GM21526 (cell line): ENCODE results near the gene SH3D19.

Experiments
- ATAC-seq: cut with Tn5 transposase; IDR thresholded peaks from one replicate; pipeline ENCODE4 v1.9.1; 2021; ENCODE audit warnings: moderate library complexity; ENCODE audit not compliant: unreplicated experiment, low FRiP score

Gene SH3D19

GRCh38 chr4:151202851-151203455, 122.5 kb downstream of the SH3D19 start:
- no peak for ATAC-seq

- no peak for ATAC-seq
Measured at GRCh38 chr4:151202381-151202780, 123.0 kb downstream of the SH3D19 start.

- no peak for ATAC-seq
Measured at GRCh38 chr4:151199319-151200190, 125.8 kb downstream of the SH3D19 start.

- no peak for ATAC-seq
Measured at GRCh38 chr4:151198748-151199147, 126.7 kb downstream of the SH3D19 start.

GRCh38 chr4:151197247-151197646, 128.2 kb downstream of the SH3D19 start:
- no peak for ATAC-seq

GRCh38 chr4:151195801-151196200, 129.6 kb downstream of the SH3D19 start:
- ATAC-seq = no peak

- ATAC-seq = no peak
Measured at GRCh38 chr4:151193414-151193813, 132.0 kb downstream of the SH3D19 start.

GRCh38 chr4:151192556-151193235, 132.7 kb downstream of the SH3D19 start:
- ATAC-seq = no peak

GRCh38 chr4:151184523-151185458, 140.6 kb downstream of the SH3D19 start:
- ATAC-seq = no peak

- no peak for ATAC-seq
Measured at GRCh38 chr4:151182455-151182996, 142.9 kb downstream of the SH3D19 start.

- ATAC-seq = no peak
Measured at GRCh38 chr4:151176685-151177084, 148.7 kb downstream of the SH3D19 start.

GRCh38 chr4:151175754-151176631, 149.4 kb downstream of the SH3D19 start:
- no peak for ATAC-seq

GRCh38 chr4:151175233-151175632, 150.2 kb downstream of the SH3D19 start:
- no peak for ATAC-seq

- no peak for ATAC-seq
Measured at GRCh38 chr4:151174784-151175183, 150.6 kb downstream of the SH3D19 start.

GRCh38 chr4:151173871-151174270, 151.5 kb downstream of the SH3D19 start:
- no peak for ATAC-seq

GRCh38 chr4:151169900-151170299, 155.5 kb downstream of the SH3D19 start:
- no peak for ATAC-seq

- no peak for ATAC-seq
Measured at GRCh38 chr4:151169223-151169622, 156.2 kb downstream of the SH3D19 start.

- no peak for ATAC-seq
Measured at GRCh38 chr4:151167561-151167960, 157.8 kb downstream of the SH3D19 start.

GRCh38 chr4:151166636-151167035, 158.8 kb downstream of the SH3D19 start:
- no peak for ATAC-seq
